Lower leg skin (tissue), 3 donors: ENCODE results near the gene YIF1B.

Experiments
- CTCF ChIP-seq, 3 donors: fragments of 450-650 bp; IDR thresholded peaks; one replicate each; pipeline ENCODE4 v1.5.1; 2016; ENCODE audit warnings: antibody characterized with exemption in 3 of 3, mild to moderate bottlenecking in 3 of 3, moderate library complexity in 2 of 3
- POLR2A ChIP-seq, 2 donors: fragments of 450-650 bp; IDR thresholded peaks; one replicate each; pipeline ENCODE4 v1.6.1; 2016 to 2017; ENCODE audit warnings: antibody characterized with exemption in 2 of 2, mild to moderate bottlenecking in 1 of 2, moderate library complexity in 1 of 2

GRCh38 chr19:38280030-38280921 lies 35.5 kb downstream of the YIF1B start:
- no peak for TF ChIP-seq CTCF (IDR thresholded peaks at IDR 0.05)
- no peak for TF ChIP-seq POLR2A (IDR thresholded peaks at IDR 0.05)
